HL-60 (cell line): ENCODE results near the gene MED14.

Experiments
- DNase-seq, 2 experiments: peaks; one replicate each; pipeline ENCODE4 v3.0.0-alpha.2; 2010 to 2020; ENCODE audit warnings: low read depth in 1 of 2, low spot score in 1 of 2
- H3K27ac ChIP-seq: fragments of 250-450 bp; sonication (Bioruptor Pico); replicated peaks from 2 replicates; pipeline ENCODE4 v1.5.1; 2020; ENCODE audit warnings: mild to moderate bottlenecking, moderate library complexity
- H3K27me3 ChIP-seq: fragments of 250-450 bp; sonication (Bioruptor Pico); 2 replicates; pipeline ENCODE4 v1.5.1; 2021; ENCODE audit warnings: mild to moderate bottlenecking, moderate library complexity; ENCODE audit not compliant: insufficient read depth, poor library complexity, severe bottlenecking
- H3K4me3 ChIP-seq: replicated peaks from 2 replicates; pipeline ENCODE4 v1.5.1; 2011; ENCODE audit warnings: mild to moderate bottlenecking, control low read depth, low read length; ENCODE audit not compliant: insufficient read depth
- CTCF ChIP-seq: IDR thresholded peaks from one replicate; pipeline ENCODE4 v1.5.1; 2011; ENCODE audit warnings: low read length, control low read depth, inconsistent platforms; ENCODE audit not compliant: insufficient read depth
- GABPA ChIP-seq: IDR thresholded peaks from 2 replicates; pipeline ENCODE4 v1.6.1; 2012; ENCODE audit warnings: low read depth
- POLR2AphosphoS5 ChIP-seq: IDR thresholded peaks from 2 replicates; pipeline ENCODE4 v1.6.1; 2012; ENCODE audit warnings: low read depth
- REST ChIP-seq: IDR thresholded peaks from 2 replicates; pipeline ENCODE4 v1.6.1; 2012; ENCODE audit warnings: low read depth; ENCODE audit not compliant: insufficient replicate concordance
- SPI1 ChIP-seq: IDR thresholded peaks from 2 replicates; pipeline ENCODE4 v1.6.1; 2012; ENCODE audit warnings: low read depth, mild to moderate bottlenecking, borderline replicate concordance

Gene MED14

GRCh38 chrX:40683245-40683644 lies 52.1 kb downstream of the MED14 start:
- no peak overlapping the region for H3K27ac ChIP-seq
- H3K4me3 ChIP-seq, result no peak overlapping the region
- H3K27me3 ChIP-seq, result no peaks in the 10 kb centered on the region
- no peak for DNase-seq
- TF ChIP-seq POLR2AphosphoS5, result no peak
- no peak for TF ChIP-seq REST
- TF ChIP-seq CTCF, result no peak
- TF ChIP-seq GABPA, result no peak
- no peak for TF ChIP-seq SPI1

- no peak for TF ChIP-seq REST
- no peak for TF ChIP-seq POLR2AphosphoS5
- TF ChIP-seq GABPA, result no peak
- no peak for TF ChIP-seq CTCF
- no peak for TF ChIP-seq SPI1
- no peaks in the 10 kb centered on the region for H3K27me3 ChIP-seq
- no peak overlapping the region for H3K27ac ChIP-seq
- DNase-seq, result no peak
- H3K4me3 ChIP-seq, result no peak overlapping the region
Observed at GRCh38 chrX:40671126-40671525, 64.2 kb downstream of the MED14 start.

- Histone ChIP-seq H3K27me3 (no peaks in the 10 kb centered on the region), H3K4me3 (no peak overlapping the region), H3K27ac (no peak overlapping the region)
- DNase-seq, result no peak
- no peak for TF ChIP-seq SPI1
Observed at GRCh38 chrX:40663880-40664630, 71.3 kb downstream of the MED14 start.

GRCh38 chrX:40663078-40663740 lies 72.1 kb downstream of the MED14 start:
- no peak for TF ChIP-seq CTCF
- no peak for TF ChIP-seq GABPA
- no peak for TF ChIP-seq POLR2AphosphoS5
- no peak for TF ChIP-seq REST
- no peak for TF ChIP-seq SPI1
- DNase-seq, result no peak
- Histone ChIP-seq H3K27ac (no peak overlapping the region), H3K27me3 (no peaks in the 10 kb centered on the region), H3K4me3 (no peak overlapping the region)
